ENCODE data around the gene RNU1-4. TPM values are rescaled to one million over a fixed set of nuclear protein-coding genes. Genes with fewer than 3 reads are reported as not detected.
"Not testable (repeated sequence)": the region's sequence is repeated elsewhere in the genome, so short reads cannot be mapped to it uniquely, and the experiment has no call there.

The RNU1-4 gene
- total RNA-seq, 2 donors from 2014 or later: under 0.01 to 15,479 TPM

DNA sequence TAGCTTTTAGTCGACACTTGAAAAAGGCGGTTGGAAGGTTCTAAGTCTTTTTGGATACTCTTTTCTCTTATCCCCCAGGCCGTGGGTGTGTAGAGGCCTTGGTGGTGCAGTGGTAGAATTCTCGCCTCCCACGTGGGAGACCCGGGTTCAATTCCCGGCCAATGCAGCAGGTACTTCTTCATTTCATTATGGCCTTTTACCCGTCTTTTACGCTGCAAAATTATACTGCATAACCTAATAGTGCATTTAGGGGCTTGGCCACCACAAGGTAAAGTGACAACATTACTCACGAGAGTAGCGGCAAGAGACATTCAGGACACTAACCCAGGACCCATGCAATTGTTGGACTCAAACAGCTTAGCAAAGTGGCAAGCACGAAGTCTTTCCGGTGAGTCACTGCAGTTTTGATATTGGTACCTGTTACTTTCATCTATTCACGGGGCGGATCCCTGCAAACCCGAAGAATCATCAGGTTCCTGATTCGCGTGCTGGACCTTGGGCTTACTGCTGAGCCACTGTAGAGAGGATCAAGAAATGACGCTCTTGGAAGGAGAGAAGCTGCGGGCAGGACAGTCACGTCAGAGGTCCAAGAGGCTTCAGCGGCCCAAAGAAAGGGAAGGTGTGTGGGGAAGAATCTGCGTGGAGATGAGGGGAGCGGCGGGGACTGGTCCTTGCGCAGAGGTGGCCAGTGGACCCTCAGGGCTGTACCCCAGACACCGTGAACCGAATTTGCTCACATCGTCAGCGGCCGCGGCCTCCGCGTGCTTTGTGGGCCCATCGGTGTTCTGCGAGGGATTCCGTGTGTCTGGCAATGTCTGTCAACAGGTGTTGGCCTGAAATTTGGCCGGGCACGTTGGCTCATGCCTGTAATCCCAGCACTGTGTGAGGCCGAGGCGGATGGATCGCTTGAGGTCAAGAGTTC, 12.9 kb upstream of the RNU1-4 start:
- intact Hi-C loops (cut with DNase I): no loop called here
- Histone ChIP-seq H3K27ac (no peak overlapping the region), H3K36me3 (replicated peaks in 1 of 2; ENCODE audit: insufficient read depth in 1 of 2, low read depth in 2 of 2) (no peaks in the 10 kb centered on the region), H3K4me1 (peaks cover 4% of the 10 kb centered on the region), H3K9me3 (no peaks in the 10 kb centered on the region), H3K27me3 (no peaks in the 10 kb centered on the region), H3K4me3 (no peak overlapping the region)
- ATAC-seq (peak; percentile 22), DNase-seq (peak in 3 of 4 donors; percentile 18 to 25 (median 20))
- 82 to 83% methylated on average over 42 of the region's 42 CpGs for WGBS, 2 donors
- TF ChIP-seq CTCF (IDR thresholded peaks at IDR 0.05) (no peak), POLR2A (IDR thresholded peaks at IDR 0.05) (no peak)

DNA sequence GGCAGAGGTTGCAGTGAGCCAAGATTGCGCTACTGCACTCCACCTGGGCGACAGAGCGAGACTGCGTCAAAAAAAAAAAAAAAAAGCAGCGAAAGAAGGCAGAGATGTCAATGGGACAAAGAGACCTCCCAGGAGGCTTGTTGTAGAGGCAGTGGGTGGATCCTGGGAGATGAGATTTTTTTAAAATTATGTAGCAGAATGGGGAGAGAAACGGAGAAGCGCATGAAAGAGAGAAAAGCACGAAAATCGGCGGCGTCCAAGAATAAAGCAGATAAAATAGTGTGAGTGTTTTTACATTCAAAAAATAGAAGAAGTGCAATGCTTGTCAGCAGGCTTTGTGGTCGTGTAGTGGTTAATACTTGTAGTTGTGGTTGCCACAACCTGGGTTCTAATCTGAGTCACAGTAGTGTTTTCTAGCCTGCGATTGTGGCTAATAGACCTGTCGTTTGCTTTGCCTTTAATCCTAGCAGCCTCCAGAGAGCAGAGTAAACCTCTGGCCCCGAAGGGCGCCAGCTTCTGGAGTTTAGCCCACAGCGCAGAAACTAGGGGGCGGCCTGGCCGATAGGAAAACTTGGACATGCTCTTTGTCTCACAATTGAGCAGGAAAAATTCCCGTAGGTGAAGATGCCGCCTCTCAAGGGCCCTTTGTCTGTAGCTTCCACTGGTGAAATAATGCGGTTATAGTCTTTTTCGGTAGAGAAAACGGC, 11.9 kb upstream of the RNU1-4 start:
- WGBS, 2 donors: 74 to 78% methylated on average over 19 to 20 of the region's 24 CpGs
- H3K27me3 ChIP-seq; H3K9me3 ChIP-seq; ATAC-seq; H3K4me3 ChIP-seq; H3K36me3 ChIP-seq (replicated peaks in 1 of 2; ENCODE audit: insufficient read depth in 1 of 2, low read depth in 2 of 2); intact Hi-C loops (cut with DNase I); H3K27ac ChIP-seq: not testable (repeated sequence)
- DNase-seq: peak in 1 of 4 donors; percentile 9
- peaks cover 11% of the 10 kb centered on the region for H3K4me1 ChIP-seq

GRCh38 chr1:16732254-16732896, 7.9 kb upstream of the RNU1-4 start:
- H3K27me3 ChIP-seq; H3K4me3 ChIP-seq; H3K36me3 ChIP-seq (replicated peaks in 1 of 2; ENCODE audit: insufficient read depth in 1 of 2, low read depth in 2 of 2); intact Hi-C loops (cut with DNase I); H3K9me3 ChIP-seq; ATAC-seq; DNase-seq: not testable (repeated sequence)
- peaks cover 11% of the 10 kb centered on the region for H3K4me1 ChIP-seq
- WGBS, 2 donors: 0 to 9% methylated on average over 1 to 3 of the region's 5 CpGs
- H3K27ac ChIP-seq: peak overlapping the region in 3 of 4 donors; percentile 38 to 71 (median 64)

DNA sequence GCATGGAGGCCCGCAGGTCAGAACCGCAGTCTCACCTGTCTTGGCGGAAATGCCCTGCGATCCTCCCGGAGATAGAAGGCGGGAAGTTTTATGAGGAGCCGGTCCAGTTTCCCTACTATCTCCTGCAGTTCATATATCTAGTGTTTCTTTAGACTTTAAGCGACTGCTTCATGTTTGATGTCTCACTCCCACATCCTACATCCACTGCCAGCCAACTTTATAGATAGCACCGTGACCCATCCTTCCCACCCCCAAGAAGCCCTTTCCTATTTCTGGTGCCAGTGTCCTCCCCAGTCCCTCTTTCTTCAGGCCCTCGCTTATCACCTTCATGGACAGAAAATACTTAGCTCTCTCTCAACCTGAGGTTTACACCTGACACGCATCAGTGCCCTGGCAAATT, 914 bp downstream of the RNU1-4 start:
- ATAC-seq; H3K27me3 ChIP-seq; H3K4me3 ChIP-seq; H3K4me1 ChIP-seq; DNase-seq; H3K36me3 ChIP-seq (replicated peaks in 1 of 2; ENCODE audit: insufficient read depth in 1 of 2, low read depth in 2 of 2); H3K27ac ChIP-seq; intact Hi-C loops (cut with DNase I); H3K9me3 ChIP-seq: not testable (repeated sequence)
- WGBS, 2 donors: no CpG with 5 or more reads among the region's 11 CpGs

GRCh38 chr1:16747660-16748059, 7.3 kb downstream of the RNU1-4 start:
- ATAC-seq: not testable (repeated sequence)

GRCh38 chr1:16748710-16749109, 8.4 kb downstream of the RNU1-4 start:
- H3K27ac ChIP-seq; H3K27me3 ChIP-seq; H3K4me1 ChIP-seq; intact Hi-C loops (cut with DNase I); H3K4me3 ChIP-seq; DNase-seq; H3K9me3 ChIP-seq; ATAC-seq; H3K36me3 ChIP-seq (replicated peaks in 1 of 2; ENCODE audit: insufficient read depth in 1 of 2, low read depth in 2 of 2): not testable (repeated sequence)
- 71 to 72% methylated on average over 9 to 10 of the region's 26 CpGs for WGBS, 2 donors

More at GRCh38 chr1:16747660-16748059, 7.3 kb downstream of the RNU1-4 start:
- no CpG with 5 or more reads among the region's 5 CpGs for WGBS, 2 donors
- intact Hi-C loops (cut with DNase I); H3K27ac ChIP-seq; H3K4me3 ChIP-seq; H3K9me3 ChIP-seq; DNase-seq; H3K4me1 ChIP-seq; H3K36me3 ChIP-seq (replicated peaks in 1 of 2; ENCODE audit: insufficient read depth in 1 of 2, low read depth in 2 of 2); H3K27me3 ChIP-seq: not testable (repeated sequence)

- H3K27ac ChIP-seq; intact Hi-C loops (cut with DNase I); H3K27me3 ChIP-seq; H3K9me3 ChIP-seq; H3K36me3 ChIP-seq (replicated peaks in 1 of 2; ENCODE audit: insufficient read depth in 1 of 2, low read depth in 2 of 2); DNase-seq; H3K4me3 ChIP-seq; H3K4me1 ChIP-seq: not testable (repeated sequence)
- peak; percentile 97 for ATAC-seq
- WGBS, 2 donors: 57% methylated on average over 3 of the region's 19 CpGs; no CpG with 5 or more reads in 1 of the 2 donors
Measured at GRCh38 chr1:16749910-16750888, 9.9 kb downstream of the RNU1-4 start.

GRCh38 chr1:16752770-16753169, 12.5 kb downstream of the RNU1-4 start:
- ATAC-seq; H3K4me3 ChIP-seq; H3K27ac ChIP-seq; H3K9me3 ChIP-seq; DNase-seq; intact Hi-C loops (cut with DNase I); H3K36me3 ChIP-seq (replicated peaks in 1 of 2; ENCODE audit: insufficient read depth in 1 of 2, low read depth in 2 of 2); H3K27me3 ChIP-seq; H3K4me1 ChIP-seq: not testable (repeated sequence)
- WGBS, 2 donors: no CpG with 5 or more reads among the region's 3 CpGs

DNA sequence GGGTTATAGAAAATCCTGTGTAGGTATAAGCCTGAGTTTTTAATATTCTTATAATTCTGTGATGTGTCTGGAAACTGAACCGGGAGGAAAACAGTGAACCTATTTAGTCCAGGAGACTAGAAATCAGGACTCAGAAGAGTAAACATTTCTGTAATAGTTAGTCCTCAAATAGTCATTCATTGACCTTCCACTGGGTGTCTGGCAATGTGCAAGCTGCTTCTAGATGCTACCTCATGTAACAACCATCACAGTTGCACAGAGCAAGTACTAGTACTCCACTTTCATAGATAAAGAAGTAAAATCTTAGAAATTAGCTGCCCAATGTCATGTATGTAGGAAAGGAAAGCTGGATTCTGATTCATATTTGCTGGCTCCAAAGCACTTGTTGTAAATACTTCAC, 15.1 kb downstream of the RNU1-4 start:
- H3K27me3 ChIP-seq; H3K36me3 ChIP-seq (replicated peaks in 1 of 2; ENCODE audit: insufficient read depth in 1 of 2, low read depth in 2 of 2); H3K4me3 ChIP-seq; H3K4me1 ChIP-seq; H3K27ac ChIP-seq; ATAC-seq; intact Hi-C loops (cut with DNase I); DNase-seq; H3K9me3 ChIP-seq: not testable (repeated sequence)
- 20% methylated on average over 1 of the region's 1 CpG; no CpG with 5 or more reads in 1 of the 2 donors for WGBS, 2 donors

Data from body of pancreas (tissue), 4 donors.